ENCODE measurements around the gene CDC42EP5. TPM values are rescaled to one million over a fixed set of nuclear protein-coding genes. Genes with fewer than 3 reads are reported as not detected.

The CDC42EP5 gene
- total RNA-seq, 2 experiments from 2014 or later = not detected

DNA sequence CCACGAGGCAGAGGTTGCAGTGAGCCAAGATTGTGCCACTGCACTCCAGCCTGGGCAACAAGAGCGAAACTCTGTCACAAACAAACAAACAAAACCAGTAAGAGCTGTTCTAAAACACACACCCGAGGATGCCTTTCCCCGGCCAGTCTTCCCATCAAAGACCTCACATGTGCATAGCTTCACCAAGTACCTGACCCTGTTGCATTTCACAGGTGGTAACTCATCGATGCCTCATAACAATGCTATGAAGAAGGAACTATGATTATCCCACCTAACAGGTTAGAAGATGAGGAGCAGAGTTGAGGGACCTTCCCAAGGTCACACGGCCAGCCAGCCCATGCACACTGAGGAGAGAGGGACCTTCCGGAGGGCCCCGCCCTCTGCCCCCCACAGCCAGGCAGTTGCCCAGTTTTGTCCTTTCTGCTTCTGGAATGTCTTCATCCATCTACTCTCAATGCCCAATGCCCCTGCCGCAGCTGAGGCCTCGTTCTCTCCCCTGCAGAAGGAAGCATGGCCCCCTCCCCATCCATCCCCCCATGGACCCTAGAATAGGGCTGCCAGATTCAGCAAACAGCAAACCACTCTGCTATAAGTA is 40.9 kb downstream of the CDC42EP5 start:
- ChIA-PET POLR2A (interaction anchor here (3.7 kb wide), 1 partner anchor 17 kb away, joined by 21 read pairs; the partner anchor contains the start of gene LENG8), CTCF (no interaction called here)
- Mint-ChIP-seq H3K27ac (no peak overlapping the region), H3K9me3 (no peaks in the 10 kb centered on the region), H3K4me1 (peaks cover 12% of the 10 kb centered on the region), H3K4me3 (no peak overlapping the region), H3K36me3 (ENCODE audit: low read depth) (peaks cover 13% of the 10 kb centered on the region), H3K27me3 (peaks cover 7% of the 10 kb centered on the region)
- no peak for DNase-seq

- Mint-ChIP-seq H3K27ac (no peak overlapping the region), H3K9me3 (no peaks in the 10 kb centered on the region), H3K27me3 (peaks cover 10% of the 10 kb centered on the region), H3K36me3 (ENCODE audit: low read depth) (peaks cover 6% of the 10 kb centered on the region), H3K4me3 (no peak overlapping the region), H3K4me1 (peaks cover 12% of the 10 kb centered on the region)
- ChIA-PET POLR2A (interaction anchor here (2.4 kb wide), 1 partner anchor 17 kb away, joined by 13 read pairs; the partner anchor contains the start of gene LENG8), CTCF (interaction anchor here (1.0 kb wide), 1 partner anchor 11 kb away, joined by 3 read pairs; no protein-coding TSS in a partner anchor)
- DNase-seq = no peak
These were observed 41.7 kb downstream of the CDC42EP5 start for GRCh38 chr19:54431255-54431838.

DNA sequence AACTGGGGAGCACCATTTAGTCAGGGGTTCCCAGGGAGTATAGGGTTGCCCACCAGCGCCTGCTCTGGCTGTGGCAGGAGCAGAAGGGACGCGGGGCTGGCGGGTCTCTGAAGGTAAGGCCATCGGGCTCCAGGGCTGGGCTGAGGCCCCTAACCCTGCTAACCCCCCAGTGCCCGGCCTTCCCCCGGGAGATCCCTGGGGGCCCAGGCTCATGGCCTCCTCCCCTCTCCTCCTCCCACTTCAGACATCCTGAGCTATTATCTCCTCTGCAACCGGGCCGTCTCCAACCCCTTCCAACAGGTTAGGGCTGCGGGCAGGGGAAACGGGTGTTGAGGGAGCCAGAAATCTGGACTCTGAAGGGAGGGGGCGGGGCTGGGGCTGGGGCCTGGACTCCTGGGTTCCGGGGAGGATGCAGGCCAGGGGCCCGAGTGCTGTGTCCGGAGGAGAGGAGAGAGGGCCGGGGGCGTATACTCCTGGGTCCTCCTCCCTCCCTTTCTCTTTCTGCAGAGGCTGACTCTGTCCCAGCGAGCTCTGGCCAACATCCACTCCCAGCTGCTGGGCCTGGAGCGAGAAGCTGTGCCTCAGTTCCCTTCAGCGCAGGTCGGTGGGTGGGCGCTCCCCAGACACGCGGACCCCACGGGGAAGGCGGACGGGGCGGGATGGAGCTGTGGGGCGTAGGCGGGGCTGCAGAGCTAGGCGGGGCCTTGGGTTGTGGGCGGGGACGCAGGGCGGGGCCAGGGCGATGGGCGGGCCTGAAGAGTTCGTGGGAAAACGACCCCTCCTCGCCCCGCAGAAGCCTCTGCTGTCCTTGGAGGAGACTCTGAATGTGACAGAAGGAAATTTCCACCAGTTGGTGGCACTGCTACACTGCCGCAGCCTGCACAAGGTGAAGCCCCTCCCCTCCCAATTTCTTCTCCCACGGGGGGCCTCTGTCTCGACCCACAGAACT is 42.5 kb downstream of the CDC42EP5 start:
- no peaks in the 10 kb centered on the region for H3K9me3 Mint-ChIP-seq
- H3K4me1 Mint-ChIP-seq = peaks cover 12% of the 10 kb centered on the region
- H3K27me3 Mint-ChIP-seq = peaks cover 10% of the 10 kb centered on the region
- peak; percentile 42 for DNase-seq
- ChIA-PET CTCF (interaction anchor here (1.0 kb wide), 1 partner anchor 11 kb away, joined by 3 read pairs; no protein-coding TSS in a partner anchor), POLR2A (interaction anchor here (1.0 to 2.4 kb wide), 3 partner anchors 8 to 18 kb away, joined by 4 to 13 read pairs (median 4); partner anchors contain the start of gene LENG8)
- no peak overlapping the region for H3K4me3 Mint-ChIP-seq
- H3K36me3 Mint-ChIP-seq (ENCODE audit: low read depth) = peaks cover 5% of the 10 kb centered on the region
- no peak overlapping the region for H3K27ac Mint-ChIP-seq

DNA sequence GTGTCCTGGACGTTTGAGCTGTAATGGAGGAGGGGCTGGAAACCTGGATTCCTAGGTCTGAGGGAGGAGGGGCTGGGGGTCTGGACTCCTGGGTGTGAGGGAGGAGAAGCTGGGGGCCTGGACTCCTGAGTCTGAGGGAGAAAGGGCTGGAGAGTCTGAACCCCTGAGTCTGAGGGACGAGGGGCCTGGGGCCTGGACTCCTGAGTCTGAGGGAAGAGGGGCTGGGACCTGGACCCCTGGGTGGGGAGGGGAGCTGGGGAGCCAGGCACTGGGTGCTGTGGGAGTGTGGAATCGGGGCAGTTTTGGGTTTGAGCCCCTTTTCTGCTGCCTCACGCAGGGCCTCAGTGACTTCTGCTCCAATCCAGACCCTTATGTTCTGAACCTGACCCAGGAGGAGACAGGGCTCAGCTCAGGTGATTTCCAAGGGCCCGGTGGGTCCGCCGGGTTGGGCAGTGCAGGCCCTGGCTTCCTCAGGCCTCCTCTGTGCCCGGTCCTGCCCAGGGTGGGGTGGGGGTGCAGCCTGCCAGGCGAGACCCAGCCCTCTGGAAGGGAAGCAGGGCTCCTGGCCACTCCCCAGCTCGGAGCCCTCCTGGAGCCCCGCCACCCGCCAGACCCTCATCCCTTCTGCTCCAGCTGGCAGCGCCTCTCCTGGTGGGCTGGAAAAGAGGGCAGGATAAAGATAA is 43.4 kb downstream of the CDC42EP5 start:
- Mint-ChIP-seq H3K27ac (no peak overlapping the region), H3K4me3 (no peak overlapping the region), H3K27me3 (peaks cover 10% of the 10 kb centered on the region), H3K4me1 (peaks cover 6% of the 10 kb centered on the region), H3K9me3 (no peaks in the 10 kb centered on the region), H3K36me3 (ENCODE audit: low read depth) (peaks cover under 1% of the 10 kb centered on the region)
- POLR2A ChIA-PET = interaction anchor here (1.0 to 2.4 kb wide), 3 partner anchors 8 to 19 kb away, joined by 4 to 13 read pairs (median 4); partner anchors contain the start of gene LENG8
- DNase-seq = no peak
- CTCF ChIA-PET = no interaction called here

DNA sequence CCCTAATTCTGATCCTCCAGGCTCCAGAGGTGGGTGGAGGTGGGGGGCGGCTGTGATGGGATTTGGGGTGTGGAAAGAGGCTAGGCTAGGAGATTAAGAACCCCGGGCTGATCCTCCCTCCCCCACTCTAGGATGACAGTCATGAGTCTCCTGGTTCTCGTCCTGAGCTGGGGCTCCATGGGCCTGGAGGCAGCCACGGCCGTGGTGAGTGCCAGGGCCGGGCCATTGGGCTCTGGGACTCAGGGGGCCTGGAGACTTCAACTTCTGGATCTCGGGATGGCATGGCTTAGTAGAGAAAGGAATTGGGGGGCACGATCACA is 44.0 kb downstream of the CDC42EP5 start:
- CTCF ChIA-PET = no interaction called here

DNA sequence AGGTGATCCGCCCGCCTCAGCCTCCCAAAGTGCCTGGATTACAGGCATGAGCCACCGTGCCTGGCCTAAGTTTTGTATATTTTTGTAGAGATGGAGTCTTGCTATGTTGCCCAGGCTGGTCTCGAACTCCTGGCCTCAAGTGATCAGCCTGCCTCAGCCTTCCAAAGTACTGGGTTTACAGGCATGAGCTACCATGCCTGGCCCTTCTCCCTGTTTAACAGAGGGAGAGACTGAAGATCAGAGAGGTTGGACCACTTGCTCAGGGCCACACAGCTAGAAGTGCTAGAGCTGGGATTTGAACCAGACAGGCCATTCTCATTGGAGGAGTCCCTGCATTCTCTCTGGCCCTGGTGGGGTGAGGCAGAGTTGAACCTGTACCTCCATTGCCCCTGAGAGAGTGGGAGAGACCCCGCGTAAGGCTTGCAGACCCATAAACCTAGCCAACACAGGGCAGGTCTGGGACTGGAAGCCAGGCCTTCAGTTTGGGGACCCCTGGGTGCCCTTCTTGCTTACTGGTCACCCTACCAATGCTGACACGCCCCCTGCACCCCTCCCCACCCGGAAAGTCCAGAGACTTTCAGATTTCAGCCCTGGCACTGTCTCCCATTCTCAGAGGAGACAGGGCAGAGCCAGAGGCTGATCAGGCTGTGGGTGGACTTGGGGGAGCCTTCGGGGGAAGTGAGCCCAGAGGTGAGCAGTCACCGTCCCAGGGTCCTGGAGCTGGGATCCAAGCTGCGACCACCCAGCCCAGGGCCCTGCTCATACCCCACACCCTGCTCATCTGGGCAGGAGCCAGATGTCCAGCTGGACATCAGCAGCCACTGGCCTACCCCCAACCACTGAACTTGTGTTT is 44.5 kb downstream of the CDC42EP5 start:
- H3K4me3 Mint-ChIP-seq = no peak overlapping the region
- H3K36me3 Mint-ChIP-seq (ENCODE audit: low read depth) = no peaks in the 10 kb centered on the region
- ChIA-PET CTCF (no interaction called here), POLR2A (interaction anchor here (1.1 to 2.4 kb wide), 3 partner anchors 10 to 40 kb away, joined by 3 to 13 read pairs (median 4); partner anchors contain the start of gene LENG8)
- peaks cover 10% of the 10 kb centered on the region for H3K27me3 Mint-ChIP-seq
- H3K9me3 Mint-ChIP-seq = no peaks in the 10 kb centered on the region
- H3K27ac Mint-ChIP-seq = no peak overlapping the region
- DNase-seq = no peak
- H3K4me1 Mint-ChIP-seq = peaks cover 2% of the 10 kb centered on the region

More for the DNA sequence above, 44.0 kb downstream of the CDC42EP5 start:
- H3K4me3 Mint-ChIP-seq = no peak overlapping the region
- POLR2A ChIA-PET = interaction anchor here (1.1 to 2.4 kb wide), 3 partner anchors 9 to 41 kb away, joined by 4 to 13 read pairs (median 4); partner anchors contain the start of gene LENG8
- no peak for DNase-seq
- no peaks in the 10 kb centered on the region for H3K36me3 Mint-ChIP-seq (ENCODE audit: low read depth)
- H3K9me3 Mint-ChIP-seq = no peaks in the 10 kb centered on the region
- peaks cover 10% of the 10 kb centered on the region for H3K27me3 Mint-ChIP-seq
- peaks cover 3% of the 10 kb centered on the region for H3K4me1 Mint-ChIP-seq
- H3K27ac Mint-ChIP-seq = no peak overlapping the region

DNA sequence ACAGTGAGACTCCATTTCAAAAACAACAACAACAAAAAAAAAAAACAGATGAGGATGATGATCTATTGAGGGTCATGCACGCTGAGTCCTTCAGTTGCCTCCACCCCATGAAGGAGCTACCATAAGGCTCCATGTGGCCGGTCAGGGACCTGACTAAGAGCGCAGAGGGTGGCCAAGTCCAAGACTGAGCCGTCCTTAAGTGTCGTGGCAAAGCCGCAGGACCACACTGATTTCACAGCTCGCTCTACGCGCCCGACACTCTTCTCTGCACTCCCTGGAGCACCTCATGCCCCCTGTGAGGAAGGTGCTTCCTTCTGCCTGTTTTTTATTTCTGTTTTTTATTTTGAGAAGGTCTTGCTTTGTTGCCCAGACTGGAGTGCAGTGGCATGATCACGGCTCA is 45.5 kb downstream of the CDC42EP5 start:
- Mint-ChIP-seq H3K36me3 (ENCODE audit: low read depth) (no peaks in the 10 kb centered on the region), H3K27me3 (peaks cover 10% of the 10 kb centered on the region), H3K9me3 (no peaks in the 10 kb centered on the region), H3K4me1 (peaks cover 2% of the 10 kb centered on the region), H3K27ac (no peak overlapping the region), H3K4me3 (no peak overlapping the region)
- ChIA-PET POLR2A (interaction anchor here (0.7 to 1.7 kb wide), 3 partner anchors 11 to 39 kb away, joined by 3 to 4 read pairs (median 4); no protein-coding TSS in a partner anchor), CTCF (no interaction called here)
- DNase-seq = no peak

- H3K36me3 Mint-ChIP-seq (ENCODE audit: low read depth) = no peaks in the 10 kb centered on the region
- H3K27me3 Mint-ChIP-seq = peaks cover 9% of the 10 kb centered on the region
- no peak overlapping the region for H3K27ac Mint-ChIP-seq
- POLR2A ChIA-PET = interaction anchor here (0.8 kb wide), 1 partner anchor 10 kb away, joined by 3 read pairs; no protein-coding TSS in a partner anchor
- no peaks in the 10 kb centered on the region for H3K9me3 Mint-ChIP-seq
- H3K4me3 Mint-ChIP-seq = no peak overlapping the region
- peaks cover 2% of the 10 kb centered on the region for H3K4me1 Mint-ChIP-seq
- DNase-seq = no peak
- CTCF ChIA-PET = no interaction called here
These were observed 46.7 kb downstream of the CDC42EP5 start for GRCh38 chr19:54426291-54426931.

- H3K4me3 Mint-ChIP-seq = no peak overlapping the region
- H3K4me1 Mint-ChIP-seq = no peaks in the 10 kb centered on the region
- no peaks in the 10 kb centered on the region for H3K36me3 Mint-ChIP-seq (ENCODE audit: low read depth)
- H3K9me3 Mint-ChIP-seq = no peaks in the 10 kb centered on the region
- peaks cover 6% of the 10 kb centered on the region for H3K27me3 Mint-ChIP-seq
- POLR2A ChIA-PET = no interaction called here
- DNase-seq = no peak
- no peak overlapping the region for H3K27ac Mint-ChIP-seq
- CTCF ChIA-PET = interaction anchor here (1.0 to 1.8 kb wide), 2 partner anchors 10 to 34 kb away, joined by 3 to 4 read pairs; partner anchors contain the start of gene TTYH1
These were observed 47.7 kb downstream of the CDC42EP5 start for GRCh38 chr19:54425382-54425723.

- Mint-ChIP-seq H3K27me3 (peaks cover 6% of the 10 kb centered on the region), H3K36me3 (ENCODE audit: low read depth) (no peaks in the 10 kb centered on the region), H3K4me1 (no peaks in the 10 kb centered on the region), H3K4me3 (no peak overlapping the region), H3K27ac (no peak overlapping the region), H3K9me3 (no peaks in the 10 kb centered on the region)
- POLR2A ChIA-PET = no interaction called here
- DNase-seq = no peak
- CTCF ChIA-PET = interaction anchor here (1.0 to 1.8 kb wide), 2 partner anchors 9 to 33 kb away, joined by 3 to 4 read pairs; partner anchors contain the start of gene TTYH1
These were observed 48.3 kb downstream of the CDC42EP5 start for GRCh38 chr19:54424660-54425381.

DNA sequence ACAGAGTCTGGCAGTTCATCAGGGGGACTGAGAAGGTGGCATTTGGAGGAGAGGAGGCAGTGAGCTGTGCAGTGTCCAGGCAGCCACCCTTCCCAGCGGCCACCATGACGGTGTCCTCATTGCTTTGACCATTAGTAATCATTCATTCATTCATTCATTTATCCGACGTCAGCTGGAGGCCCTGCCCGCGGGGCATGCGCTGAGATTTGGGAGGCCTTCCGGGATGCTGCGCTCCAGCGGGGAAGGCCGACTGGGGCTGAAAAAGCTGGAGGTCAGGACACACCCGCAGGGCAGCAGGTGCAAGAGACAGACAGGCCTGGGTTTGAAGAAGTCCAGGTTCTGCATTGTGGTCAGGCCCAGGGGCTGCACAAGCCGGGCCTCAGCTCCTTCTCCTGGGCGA is 48.9 kb downstream of the CDC42EP5 start:
- no peaks in the 10 kb centered on the region for H3K36me3 Mint-ChIP-seq (ENCODE audit: low read depth)
- CTCF ChIA-PET = interaction anchor here (1.8 kb wide), 1 partner anchor 8 kb away, joined by 4 read pairs; the partner anchor contains the start of gene TTYH1
- DNase-seq = no peak
- no peaks in the 10 kb centered on the region for H3K4me1 Mint-ChIP-seq
- H3K27ac Mint-ChIP-seq = no peak overlapping the region
- POLR2A ChIA-PET = no interaction called here
- peaks cover 4% of the 10 kb centered on the region for H3K27me3 Mint-ChIP-seq
- H3K9me3 Mint-ChIP-seq = no peaks in the 10 kb centered on the region
- no peak overlapping the region for H3K4me3 Mint-ChIP-seq
